Fibroblast of lung (primary cell): Measurements from ENCODE around the gene DNAH10. TPM values are rescaled to one million over a fixed set of nuclear protein-coding genes. Genes with fewer than 3 reads are reported as not detected.

Source experiments
- DNase-seq, 2 donors: peaks; one replicate each; pipeline versions ENCODE4 v3.0.0 to v3.0.0-alpha.2; 2010; ENCODE audit warnings: low read depth in 2 of 2
- H2AFZ ChIP-seq: 2 replicates; pipeline ENCODE4 v1.5.1; 2012; ENCODE audit warnings: low read length, control low read depth, inconsistent platforms
- H3K27ac ChIP-seq: 2 replicates; pipeline ENCODE4 v1.5.1; 2011; ENCODE audit warnings: low read length, control low read depth; ENCODE audit not compliant: insufficient read depth
- H3K27me3 ChIP-seq: 2 replicates; pipeline ENCODE4 v1.5.1; 2011; ENCODE audit warnings: mild to moderate bottlenecking, low read length; ENCODE audit not compliant: control insufficient read depth, insufficient read depth
- H3K36me3 ChIP-seq: 2 replicates; pipeline ENCODE4 v1.5.1; 2011; ENCODE audit warnings: low read length; ENCODE audit not compliant: control insufficient read depth, insufficient read depth
- H3K4me1 ChIP-seq: 2 replicates; pipeline ENCODE4 v1.5.1; 2011; ENCODE audit warnings: low read length; ENCODE audit not compliant: control insufficient read depth, insufficient read depth; ENCODE audit errors: extremely low read depth
- H3K4me2 ChIP-seq: 2 replicates; pipeline ENCODE4 v1.5.1; 2011; ENCODE audit warnings: low read length, control low read depth; ENCODE audit not compliant: insufficient read depth; ENCODE audit errors: extremely low read depth
- H3K4me3 ChIP-seq, 4 experiments: fragments of 200-600 bp in 1 of 4; sonication (generic) in 1 of 4; replicated peaks in 1 of 4; 2 replicates each; pipeline ENCODE4 v1.5.1; 2011 to 2016; ENCODE audit warnings: low read length in 4 of 4, low read depth in 3 of 4, mild to moderate bottlenecking in 3 of 4, control low read depth in 2 of 4, inconsistent platforms in 1 of 4, mixed read lengths in 1 of 4; ENCODE audit not compliant: insufficient read depth in 1 of 4; ENCODE audit errors: control extremely low read depth in 1 of 4
- H3K79me2 ChIP-seq: 2 replicates; pipeline ENCODE4 v1.5.1; 2012; ENCODE audit warnings: mild to moderate bottlenecking, low read length, inconsistent platforms; ENCODE audit not compliant: control insufficient read depth, insufficient read depth
- H3K9ac ChIP-seq: 2 replicates; pipeline ENCODE4 v1.5.1; 2011; ENCODE audit warnings: mild to moderate bottlenecking, low read length, control low read depth; ENCODE audit not compliant: insufficient read depth
- H3K9me3 ChIP-seq: 2 replicates; pipeline ENCODE4 v1.5.1; 2012; ENCODE audit warnings: low read depth, low read length; ENCODE audit not compliant: control insufficient read depth, insufficient read depth
- H4K20me1 ChIP-seq: 2 replicates; pipeline ENCODE4 v1.5.1; 2011; ENCODE audit warnings: low read length; ENCODE audit not compliant: control insufficient read depth, insufficient read depth; ENCODE audit errors: extremely low read depth
- EZH2 ChIP-seq: IDR thresholded peaks from 2 replicates; pipeline ENCODE4 v1.5.1; 2012; ENCODE audit warnings: low read length, control low read depth, mild to moderate bottlenecking; ENCODE audit errors: missing control alignments
- polyA plus RNA-seq, 2 donors: library from polyadenylated mRNA; depleted of rRNA in 1 of 2; stranded (reverse) in 1 of 2; unstranded in 1 of 2; fragments of >200 nt; gene quantifications; 2 replicates each; pipeline ENCODE4 v1.2.1, GENCODE V29; 2011 to 2012; ENCODE audit warnings: missing spikeins in 1 of 2
- total RNA-seq: library from RNA; depleted of rRNA; stranded (reverse); fragments of >200 nt; gene quantifications from 2 replicates; pipeline ENCODE4 v1.2.1, GENCODE V29; 2014
- TF ChIP-seq, protein P1 (sequence below), 2 donors: IDR thresholded peaks in 1 of 2; conservative IDR thresholded peaks in 1 of 2; 1 replicate in 1 of 2; 2 replicates in 1 of 2; pipeline ENCODE4 v1.5.1; 2011 to 2012; ENCODE audit warnings: low read length in 2 of 2, control low read depth in 1 of 2, inconsistent platforms in 1 of 2, low read depth in 1 of 2, mild to moderate bottlenecking in 1 of 2

The DNAH10 gene
- total and polyA plus RNA-seq, 2 donors (not counting 1 experiment from before 2014, with no cell fraction given): 0.06 to 0.33 TPM

DNA sequence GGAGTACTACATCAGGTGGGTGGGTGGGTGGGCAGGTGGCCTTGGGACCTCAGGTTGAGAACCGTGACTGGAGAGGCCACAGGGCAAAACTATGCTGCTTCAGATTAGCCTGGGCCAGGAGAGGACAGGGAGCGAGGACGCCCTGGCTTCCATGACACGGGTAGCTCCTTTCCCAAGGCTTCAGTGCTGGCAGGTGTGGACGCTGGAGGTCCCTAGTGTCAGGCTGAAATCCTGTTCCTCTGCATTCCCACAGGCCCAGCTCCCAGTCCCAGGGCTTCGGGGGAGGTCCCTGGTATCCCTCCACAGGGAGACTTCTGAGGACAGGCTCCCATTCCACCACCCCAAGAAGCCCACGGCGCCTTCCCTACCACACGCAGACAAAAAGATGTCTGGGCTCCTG, 178.9 kb downstream of the DNAH10 start:
- Histone ChIP-seq H2AFZ (no peak overlapping the region), H3K9me3 (no peaks in the 10 kb centered on the region), H3K79me2 (no peaks in the 10 kb centered on the region), H3K27me3 (no peaks in the 10 kb centered on the region), H3K36me3 (peaks cover 2% of the 10 kb centered on the region), H3K9ac (no peak overlapping the region), H4K20me1 (no peaks in the 10 kb centered on the region), H3K4me1 (no peaks in the 10 kb centered on the region), H3K27ac (no peak overlapping the region), H3K4me3 (no peak overlapping the region), H3K4me2 (no peak overlapping the region)
- TF ChIP-seq, protein P1, sequence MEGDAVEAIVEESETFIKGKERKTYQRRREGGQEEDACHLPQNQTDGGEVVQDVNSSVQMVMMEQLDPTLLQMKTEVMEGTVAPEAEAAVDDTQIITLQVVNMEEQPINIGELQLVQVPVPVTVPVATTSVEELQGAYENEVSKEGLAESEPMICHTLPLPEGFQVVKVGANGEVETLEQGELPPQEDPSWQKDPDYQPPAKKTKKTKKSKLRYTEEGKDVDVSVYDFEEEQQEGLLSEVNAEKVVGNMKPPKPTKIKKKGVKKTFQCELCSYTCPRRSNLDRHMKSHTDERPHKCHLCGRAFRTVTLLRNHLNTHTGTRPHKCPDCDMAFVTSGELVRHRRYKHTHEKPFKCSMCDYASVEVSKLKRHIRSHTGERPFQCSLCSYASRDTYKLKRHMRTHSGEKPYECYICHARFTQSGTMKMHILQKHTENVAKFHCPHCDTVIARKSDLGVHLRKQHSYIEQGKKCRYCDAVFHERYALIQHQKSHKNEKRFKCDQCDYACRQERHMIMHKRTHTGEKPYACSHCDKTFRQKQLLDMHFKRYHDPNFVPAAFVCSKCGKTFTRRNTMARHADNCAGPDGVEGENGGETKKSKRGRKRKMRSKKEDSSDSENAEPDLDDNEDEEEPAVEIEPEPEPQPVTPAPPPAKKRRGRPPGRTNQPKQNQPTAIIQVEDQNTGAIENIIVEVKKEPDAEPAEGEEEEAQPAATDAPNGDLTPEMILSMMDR (conservative IDR thresholded peaks at IDR 0.05 in 1 of 2, IDR thresholded peaks at IDR 0.05 in 1 of 2; ENCODE audit: low read depth in 1 of 2, low read length in 2 of 2): no peak
- TF ChIP-seq EZH2: no peak
- DNase-seq: no peak

DNA sequence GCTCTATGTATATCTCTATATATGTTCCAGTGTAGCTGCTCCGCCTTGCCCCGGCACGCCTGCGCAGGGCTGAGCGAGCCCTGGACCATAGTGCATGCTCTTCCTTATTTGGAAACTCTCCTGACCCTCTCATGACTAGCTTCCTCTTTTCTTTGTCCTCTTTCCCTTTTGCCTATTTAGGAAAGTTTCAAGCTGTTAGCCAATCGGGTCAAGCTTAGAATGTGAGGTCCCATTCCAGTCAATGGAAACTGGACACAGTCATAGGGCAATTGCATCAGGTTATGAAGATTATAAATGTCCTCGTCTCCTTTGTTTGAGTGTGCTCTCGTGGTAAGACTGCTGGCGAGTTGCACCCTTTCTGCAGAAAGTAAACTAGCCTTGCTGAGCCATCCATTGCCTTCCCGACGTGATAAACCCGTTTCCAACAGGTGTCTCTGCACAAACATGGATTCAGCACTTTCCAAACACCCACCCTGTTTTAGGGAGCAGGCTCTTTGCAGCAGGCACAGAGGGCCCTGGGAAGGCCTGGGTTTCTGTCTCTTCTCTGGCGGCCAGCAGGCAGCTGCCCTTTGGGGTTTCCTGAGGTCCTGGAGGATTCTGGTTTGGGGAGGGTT, 179.6 kb downstream of the DNAH10 start:
- no peaks in the 10 kb centered on the region for H3K9me3 ChIP-seq
- H3K4me3 ChIP-seq: no peak overlapping the region
- TF ChIP-seq, protein P1 (conservative IDR thresholded peaks at IDR 0.05 in 1 of 2, IDR thresholded peaks at IDR 0.05 in 1 of 2; ENCODE audit: low read depth in 1 of 2, low read length in 2 of 2): no peak
- TF ChIP-seq EZH2: no peak
- H3K27ac ChIP-seq: no peak overlapping the region
- H4K20me1 ChIP-seq: no peaks in the 10 kb centered on the region
- H3K79me2 ChIP-seq: no peaks in the 10 kb centered on the region
- H3K9ac ChIP-seq: no peak overlapping the region
- H2AFZ ChIP-seq: no peak overlapping the region
- no peaks in the 10 kb centered on the region for H3K4me1 ChIP-seq
- no peak overlapping the region for H3K4me2 ChIP-seq
- peaks cover 2% of the 10 kb centered on the region for H3K36me3 ChIP-seq
- DNase-seq: peak in 1 of 2 donors; percentile 57
- H3K27me3 ChIP-seq: no peaks in the 10 kb centered on the region

GRCh38 chr12:123942238-123942653, 180.1 kb downstream of the DNAH10 start:
- TF ChIP-seq, protein P1 (conservative IDR thresholded peaks at IDR 0.05 in 1 of 2, IDR thresholded peaks at IDR 0.05 in 1 of 2; ENCODE audit: low read depth in 1 of 2, low read length in 2 of 2): no peak
- no peak for TF ChIP-seq EZH2
- Histone ChIP-seq H3K27ac (no peak overlapping the region), H2AFZ (no peak overlapping the region), H3K9ac (no peak overlapping the region), H3K79me2 (no peaks in the 10 kb centered on the region), H3K27me3 (no peaks in the 10 kb centered on the region), H3K4me2 (peak overlapping the region; percentile 8), H3K36me3 (no peaks in the 10 kb centered on the region), H3K9me3 (no peaks in the 10 kb centered on the region), H3K4me3 (no peak overlapping the region), H4K20me1 (no peaks in the 10 kb centered on the region), H3K4me1 (no peaks in the 10 kb centered on the region)
- peak; percentile 81 to 89 for DNase-seq
